Neuronal stem cell (in vitro differentiated cells): ENCODE measurements around the gene POLR3C.

Experiments
- DNase-seq: peaks from one replicate; pipeline ENCODE4 v3.0.0-alpha.2; 2013; ENCODE audit warnings: low spot score
- H2AFZ ChIP-seq: one replicate; pipeline ENCODE4 v1.6.1; 2013; ENCODE audit warnings: mild to moderate bottlenecking, low read length, inconsistent platforms
- H2AK5ac ChIP-seq: 2 replicates; pipeline ENCODE4 v1.6.1; 2013; ENCODE audit warnings: low read depth, mild to moderate bottlenecking, inconsistent platforms, low read length, moderate library complexity, mixed read lengths
- H2BK120ac ChIP-seq: 2 replicates; pipeline ENCODE4 v1.6.1; 2013; ENCODE audit warnings: low read depth, mild to moderate bottlenecking, inconsistent platforms, low read length, moderate library complexity, mixed read lengths
- H2BK12ac ChIP-seq: one replicate; pipeline ENCODE4 v1.6.1; 2013; ENCODE audit warnings: low read length, inconsistent platforms
- H2BK15ac ChIP-seq: 2 replicates; pipeline ENCODE4 v1.6.1; 2013; ENCODE audit warnings: mild to moderate bottlenecking, low read length, inconsistent platforms, mixed read lengths
- H2BK5ac ChIP-seq: one replicate; pipeline ENCODE4 v1.6.1; 2013; ENCODE audit warnings: inconsistent platforms, mild to moderate bottlenecking, low read length, moderate library complexity
- H3K14ac ChIP-seq: one replicate; pipeline ENCODE4 v1.6.1; 2013; ENCODE audit warnings: low read length, inconsistent platforms
- H3K18ac ChIP-seq: 2 replicates; pipeline ENCODE4 v1.6.1; 2013; ENCODE audit warnings: low read length, inconsistent platforms
- H3K23ac ChIP-seq: 2 replicates; pipeline ENCODE4 v1.6.1; 2013; ENCODE audit warnings: low read depth, mild to moderate bottlenecking, mixed read lengths, low read length, inconsistent platforms; ENCODE audit not compliant: poor library complexity
- H3K27ac ChIP-seq: replicated peaks from 3 replicates; pipeline ENCODE4 v1.5.1; 2013; ENCODE audit warnings: low read length, inconsistent platforms
- H3K27me3 ChIP-seq, 3 experiments: 2 replicates each; pipeline ENCODE4 v1.6.1; 2013; ENCODE audit warnings: low read length in 3 of 3, mild to moderate bottlenecking in 2 of 3, inconsistent platforms in 1 of 3, low read depth in 1 of 3, mixed read lengths in 1 of 3, moderate library complexity in 1 of 3; ENCODE audit not compliant: control insufficient read depth in 3 of 3, insufficient read depth in 3 of 3
- H3K36me3 ChIP-seq, 2 donors: replicated peaks in 1 of 2; 2 replicates each; pipeline ENCODE4 v1.6.1; 2013; ENCODE audit warnings: low read length in 2 of 2; ENCODE audit not compliant: control insufficient read depth in 2 of 2, insufficient read depth in 2 of 2
- H3K4ac ChIP-seq: 2 replicates; pipeline ENCODE4 v1.6.1; 2013; ENCODE audit warnings: inconsistent platforms, mild to moderate bottlenecking, low read length, moderate library complexity
- H3K4me1 ChIP-seq, 2 donors: 1 replicate in 1 of 2; 2 replicates in 1 of 2; pipeline ENCODE4 v1.6.1; 2013; ENCODE audit warnings: low read length in 2 of 2, low read depth in 1 of 2; ENCODE audit not compliant: control insufficient read depth in 2 of 2, insufficient read depth in 1 of 2
- H3K4me2 ChIP-seq: one replicate; pipeline ENCODE4 v1.6.1; 2013; ENCODE audit warnings: mild to moderate bottlenecking, low read length, inconsistent platforms; ENCODE audit not compliant: insufficient read depth, poor library complexity, severe bottlenecking
- H3K4me3 ChIP-seq, 2 donors: 2 replicates each; pipeline ENCODE4 v1.5.1; 2013; ENCODE audit warnings: low read length in 2 of 2, mild to moderate bottlenecking in 2 of 2, inconsistent platforms in 1 of 2, moderate library complexity in 1 of 2
- H3K79me1 ChIP-seq: one replicate; pipeline ENCODE4 v1.6.1; 2013; ENCODE audit warnings: low read depth, mild to moderate bottlenecking, inconsistent platforms, low read length, moderate library complexity
- H3K9ac ChIP-seq: one replicate; pipeline ENCODE4 v1.6.1; 2013; ENCODE audit warnings: mild to moderate bottlenecking, low read depth, low read length, inconsistent platforms; ENCODE audit not compliant: poor library complexity
- H3K9me3 ChIP-seq, 2 donors: replicated peaks in 1 of 2; 2 replicates each; pipeline versions ENCODE3 to v1.6.1; 2013; ENCODE audit warnings: low read length in 2 of 2, mild to moderate bottlenecking in 2 of 2, inconsistent platforms in 1 of 2, low read depth in 1 of 2, mixed read lengths in 1 of 2, moderate library complexity in 1 of 2; ENCODE audit not compliant: control insufficient read depth in 2 of 2, insufficient read depth in 1 of 2
- H4K8ac ChIP-seq: one replicate; pipeline ENCODE4 v1.6.1; 2013; ENCODE audit warnings: low read depth, mild to moderate bottlenecking, inconsistent platforms, low read length, moderate library complexity
- H4K91ac ChIP-seq: one replicate; pipeline ENCODE4 v1.6.1; 2013; ENCODE audit warnings: low read length, low read depth, mild to moderate bottlenecking, inconsistent platforms; ENCODE audit not compliant: poor library complexity
- WGBS, 2 donors: extraction: QIAGEN DNeasy Blood & Tissue Kit; methylation state at CpG; one replicate each; pipeline ENCODE4 v1.1.7; 2013; ENCODE audit warnings: missing lambda C conversion rate in 2 of 2, mixed read lengths in 1 of 2; ENCODE audit not compliant: insufficient read length in 2 of 2, insufficient replicate concordance in 1 of 2; ENCODE audit errors: extremely low coverage in 2 of 2; 5-methylcytosine and 5-hydroxymethylcytosine counted together

The POLR3C gene

GRCh38 chr1:145886816-145887215 lies 62.8 kb downstream of the POLR3C start:
- no peak overlapping the region for H3K14ac ChIP-seq
- H3K27me3 ChIP-seq = peaks cover 0 to 38% (median 19%) of the 10 kb centered on the region in 3 experiments
- no peaks in the 10 kb centered on the region for H3K9me3 ChIP-seq
- no peak overlapping the region for H3K23ac ChIP-seq
- no peak overlapping the region for H2BK12ac ChIP-seq
- peaks cover 0 to 4% of the 10 kb centered on the region in 2 donors for H3K4me1 ChIP-seq
- no peak overlapping the region for H3K4me2 ChIP-seq
- no peak overlapping the region for H4K8ac ChIP-seq
- H2BK120ac ChIP-seq = no peak overlapping the region
- no peak overlapping the region for H4K91ac ChIP-seq
- no peak overlapping the region for H2AK5ac ChIP-seq
- no peaks in the 10 kb centered on the region for H3K79me1 ChIP-seq
- DNase-seq = no peak
- WGBS, 2 donors = no CpG with 5 or more reads among the region's 8 CpGs
- H3K4ac ChIP-seq = no peak overlapping the region
- H2BK5ac ChIP-seq = no peak overlapping the region
- no peak overlapping the region for H2AFZ ChIP-seq
- no peak overlapping the region for H2BK15ac ChIP-seq
- H3K9ac ChIP-seq = no peak overlapping the region
- no peak overlapping the region for H3K18ac ChIP-seq
- H3K36me3 ChIP-seq = no peaks in the 10 kb centered on the region
- no peak overlapping the region for H3K4me3 ChIP-seq
- no peak overlapping the region for H3K27ac ChIP-seq

- Histone ChIP-seq H3K4ac (no peak overlapping the region), H2AFZ (no peak overlapping the region), H4K8ac (no peak overlapping the region), H3K27ac (no peak overlapping the region), H3K27me3 (peaks cover 0 to 35% (median 19%) of the 10 kb centered on the region in 3 experiments), H3K14ac (no peak overlapping the region), H4K91ac (no peak overlapping the region), H3K79me1 (no peaks in the 10 kb centered on the region), H2AK5ac (no peak overlapping the region), H3K4me3 (no peak overlapping the region), H2BK120ac (no peak overlapping the region), H2BK5ac (no peak overlapping the region), H3K9me3 (no peaks in the 10 kb centered on the region), H3K36me3 (no peaks in the 10 kb centered on the region), H3K4me1 (peaks cover 5 to 8% of the 10 kb centered on the region in 2 donors), H3K4me2 (no peak overlapping the region), H2BK12ac (no peak overlapping the region), H3K23ac (no peak overlapping the region), H3K9ac (no peak overlapping the region), H3K18ac (no peak overlapping the region), H2BK15ac (no peak overlapping the region)
- no CpG with 5 or more reads among the region's 5 CpGs for WGBS, 2 donors
- DNase-seq = no peak
These were observed 63.6 kb downstream of the POLR3C start for GRCh38 chr1:145887631-145888030.

GRCh38 chr1:145889722-145890121 lies 65.7 kb downstream of the POLR3C start:
- H3K23ac ChIP-seq = no peak overlapping the region
- H2BK15ac ChIP-seq = no peak overlapping the region
- DNase-seq = no peak
- no peaks in the 10 kb centered on the region for H3K9me3 ChIP-seq
- no peak overlapping the region for H3K9ac ChIP-seq
- H3K79me1 ChIP-seq = no peaks in the 10 kb centered on the region
- no peak overlapping the region for H4K8ac ChIP-seq
- H3K27ac ChIP-seq = no peak overlapping the region
- H3K27me3 ChIP-seq = peaks cover 0 to 20% (median 11%) of the 10 kb centered on the region in 3 experiments
- no CpG with 5 or more reads among the region's 3 CpGs for WGBS, 2 donors
- no peak overlapping the region for H4K91ac ChIP-seq
- H2BK12ac ChIP-seq = no peak overlapping the region
- no peak overlapping the region for H3K18ac ChIP-seq
- no peak overlapping the region for H3K4ac ChIP-seq
- H3K4me2 ChIP-seq = no peak overlapping the region
- no peak overlapping the region for H2AFZ ChIP-seq
- H2BK5ac ChIP-seq = no peak overlapping the region
- H3K4me3 ChIP-seq = no peak overlapping the region
- H3K36me3 ChIP-seq = no peaks in the 10 kb centered on the region
- H2AK5ac ChIP-seq = no peak overlapping the region
- peaks cover 5 to 8% of the 10 kb centered on the region in 2 donors for H3K4me1 ChIP-seq
- H3K14ac ChIP-seq = no peak overlapping the region
- no peak overlapping the region for H2BK120ac ChIP-seq

GRCh38 chr1:145891143-145891542 lies 67.1 kb downstream of the POLR3C start:
- H3K18ac ChIP-seq = no peak overlapping the region
- no peaks in the 10 kb centered on the region for H3K9me3 ChIP-seq
- no peak overlapping the region for H4K8ac ChIP-seq
- no peak overlapping the region for H2BK12ac ChIP-seq
- H2BK5ac ChIP-seq = no peak overlapping the region
- no CpG with 5 or more reads among the region's 1 CpG for WGBS, 2 donors
- no peak overlapping the region for H3K4me2 ChIP-seq
- peaks cover 5 to 8% of the 10 kb centered on the region in 2 donors for H3K4me1 ChIP-seq
- no peak overlapping the region for H3K23ac ChIP-seq
- no peak overlapping the region for H2AK5ac ChIP-seq
- peak overlapping the region; percentile 87 for H2AFZ ChIP-seq
- no peaks in the 10 kb centered on the region for H3K36me3 ChIP-seq
- H3K79me1 ChIP-seq = no peaks in the 10 kb centered on the region
- peaks cover 0 to 17% (median 3%) of the 10 kb centered on the region in 3 experiments for H3K27me3 ChIP-seq
- no peak overlapping the region for H2BK120ac ChIP-seq
- no peak overlapping the region for H3K4ac ChIP-seq
- H4K91ac ChIP-seq = no peak overlapping the region
- no peak for DNase-seq
- no peak overlapping the region for H3K4me3 ChIP-seq
- no peak overlapping the region for H3K14ac ChIP-seq
- no peak overlapping the region for H2BK15ac ChIP-seq
- H3K27ac ChIP-seq = no peak overlapping the region
- no peak overlapping the region for H3K9ac ChIP-seq
